HG03558 (cell line): ENCODE measurements around the gene GNAI3.

Source experiments
- ATAC-seq: cut with Tn5 transposase; IDR thresholded peaks from one replicate; pipeline ENCODE4 v1.9.1; 2021; ENCODE audit warnings: moderate number of reproducible peaks; ENCODE audit not compliant: unreplicated experiment; ENCODE audit errors: extremely low read depth

GNAI3 gene

GRCh38 chr1:109621379-109622136 is 73.1 kb downstream of the GNAI3 start:
- ATAC-seq: no peak

GRCh38 chr1:109622137-109622892 is 73.9 kb downstream of the GNAI3 start:
- ATAC-seq: no peak

- no peak for ATAC-seq
These were observed 74.5 kb downstream of the GNAI3 start for GRCh38 chr1:109622895-109623294.

- ATAC-seq: no peak
These were observed 75.3 kb downstream of the GNAI3 start for GRCh38 chr1:109623601-109624161.

GRCh38 chr1:109624201-109625010 is 76.0 kb downstream of the GNAI3 start:
- no peak for ATAC-seq

- ATAC-seq: no peak
These were observed 76.8 kb downstream of the GNAI3 start for GRCh38 chr1:109625176-109625575.

GRCh38 chr1:109625601-109626560 is 77.5 kb downstream of the GNAI3 start:
- ATAC-seq: no peak

- no peak for ATAC-seq
These were observed 78.4 kb downstream of the GNAI3 start for GRCh38 chr1:109626682-109627408.

- no peak for ATAC-seq
These were observed 79.4 kb downstream of the GNAI3 start for GRCh38 chr1:109627692-109628399.

GRCh38 chr1:109628540-109629321 is 80.3 kb downstream of the GNAI3 start:
- no peak for ATAC-seq

- ATAC-seq: no peak
These were observed 81.1 kb downstream of the GNAI3 start for GRCh38 chr1:109629372-109630030.

GRCh38 chr1:109630081-109630897 is 81.9 kb downstream of the GNAI3 start:
- no peak for ATAC-seq

GRCh38 chr1:109630898-109631512 is 82.6 kb downstream of the GNAI3 start:
- ATAC-seq: no peak

- no peak for ATAC-seq
These were observed 83.4 kb downstream of the GNAI3 start for GRCh38 chr1:109631513-109632505.
